Measurements from ENCODE around the gene ZNF497.

Gene ZNF497

DNA sequence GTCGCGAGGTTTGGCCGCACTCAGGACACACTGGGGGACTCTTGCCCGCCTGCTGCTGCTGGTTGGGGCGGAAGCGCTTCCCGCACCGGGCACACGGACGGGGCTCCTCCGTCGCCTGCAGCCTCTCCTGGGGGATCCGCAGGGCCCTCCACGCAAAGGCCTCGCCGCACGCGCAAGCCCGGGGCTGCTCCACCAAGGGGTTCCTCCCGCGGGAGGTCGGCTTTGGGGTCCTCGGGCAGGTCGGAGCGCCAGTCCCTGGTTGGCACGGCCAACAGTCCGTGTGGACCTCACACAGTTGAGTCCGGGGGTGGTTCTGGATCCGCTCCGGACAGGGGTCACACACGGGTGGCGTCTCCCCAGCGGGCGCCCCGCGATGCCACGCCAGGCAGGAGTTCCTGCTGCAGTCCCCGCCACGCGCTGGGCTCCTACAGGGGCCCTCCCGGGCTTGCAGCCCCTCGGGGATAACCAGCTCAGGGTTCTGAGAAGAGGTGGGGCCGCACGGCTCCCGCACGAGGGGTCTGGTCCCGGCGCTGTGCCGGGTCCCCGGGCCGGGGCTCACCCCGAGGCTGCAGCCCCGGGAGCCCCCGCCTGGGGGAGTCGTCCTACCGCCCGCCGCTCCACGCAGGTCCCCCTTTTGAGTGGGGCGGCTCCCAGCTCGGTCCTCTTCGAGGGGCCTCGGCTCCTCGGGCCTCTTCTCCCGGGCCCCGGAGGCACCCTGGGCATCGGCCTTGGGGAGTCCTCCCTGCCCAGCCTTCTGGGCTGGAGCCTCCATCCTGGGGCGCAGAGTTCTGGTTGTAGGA, 6.2 kb upstream of the ZNF497 start:
- no peak overlapping the region for H3K4me3 ChIP-seq (ENCODE audit: low read depth, low read length)

GRCh38 chr19:58367698-58368454, 5.3 kb upstream of the ZNF497 start:
- no peak overlapping the region for H3K4me3 ChIP-seq (ENCODE audit: low read depth, low read length)

GRCh38 chr19:58366585-58367430, 4.3 kb upstream of the ZNF497 start:
- no peak overlapping the region for H3K4me3 ChIP-seq (ENCODE audit: low read depth, low read length)

DNA sequence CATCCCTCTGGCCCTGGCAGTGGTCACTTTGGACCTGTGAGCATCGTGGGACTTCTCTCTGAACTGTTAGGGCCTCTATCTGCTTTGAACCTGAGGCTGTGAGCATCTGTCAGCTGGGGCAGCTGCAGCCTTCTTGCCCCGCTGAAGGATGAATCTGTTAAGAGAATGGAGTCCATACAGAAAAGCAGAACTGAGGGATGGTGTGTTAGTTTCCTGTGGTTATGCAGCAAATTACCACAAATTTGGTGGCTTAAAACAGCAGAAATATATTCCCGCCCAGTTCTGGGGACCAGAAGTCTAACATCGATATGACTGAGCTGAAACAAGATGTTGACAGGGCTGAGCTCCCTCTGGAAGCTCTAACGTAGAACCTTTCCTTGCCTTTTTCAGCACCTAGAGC, 1.6 kb upstream of the ZNF497 start:
- no peak overlapping the region for H3K4me3 ChIP-seq (ENCODE audit: low read depth, low read length)

- H3K4me3 ChIP-seq (ENCODE audit: low read depth, low read length) = peak overlapping the region; percentile 93
Observed at GRCh38 chr19:58361900-58362271, 665 bp downstream of the ZNF497 start.

- H3K4me3 ChIP-seq (ENCODE audit: low read depth, low read length) = no peak overlapping the region
Observed at GRCh38 chr19:58357481-58358145, 4.9 kb downstream of the ZNF497 start.

DNA sequence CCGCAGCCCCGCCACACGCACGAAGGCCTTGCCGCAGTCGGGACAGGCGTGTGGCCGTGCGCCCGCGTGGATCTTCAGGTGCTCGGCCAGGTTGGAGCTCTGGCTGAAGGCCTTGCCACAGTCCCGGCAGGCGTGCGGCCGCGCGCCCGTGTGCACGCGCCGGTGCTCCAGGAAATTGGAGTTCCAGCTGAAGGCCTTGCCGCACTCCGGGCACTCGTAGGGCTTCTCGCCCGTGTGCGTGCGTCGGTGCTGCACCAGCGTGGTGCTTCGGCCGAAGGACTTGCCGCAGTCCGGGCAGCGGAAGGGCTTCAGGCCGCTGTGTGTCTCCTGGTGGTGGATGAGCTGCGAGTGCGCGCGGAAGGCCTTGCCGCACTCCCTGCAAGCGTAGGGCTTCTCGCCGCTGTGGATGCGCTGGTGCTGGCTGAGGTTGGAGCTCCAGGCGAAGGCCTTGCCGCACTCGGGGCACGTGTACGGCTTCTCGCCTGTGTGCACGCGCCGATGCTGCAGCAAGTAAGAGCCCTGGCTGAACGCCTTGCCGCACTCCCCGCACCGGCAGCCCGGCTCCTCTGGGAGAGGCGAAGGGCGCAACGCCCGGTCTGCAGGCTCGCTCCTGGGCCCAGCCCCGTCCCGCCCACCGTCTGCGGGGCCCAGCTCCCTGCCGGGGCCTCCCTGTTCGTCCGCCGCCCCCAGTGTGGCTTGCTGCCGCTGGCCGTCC, 5.6 kb downstream of the ZNF497 start:
- no peak overlapping the region for H3K4me3 ChIP-seq (ENCODE audit: low read depth, low read length)

GRCh38 chr19:58355908-58356765, 6.4 kb downstream of the ZNF497 start:
- no peak overlapping the region for H3K4me3 ChIP-seq (ENCODE audit: low read depth, low read length)

DNA sequence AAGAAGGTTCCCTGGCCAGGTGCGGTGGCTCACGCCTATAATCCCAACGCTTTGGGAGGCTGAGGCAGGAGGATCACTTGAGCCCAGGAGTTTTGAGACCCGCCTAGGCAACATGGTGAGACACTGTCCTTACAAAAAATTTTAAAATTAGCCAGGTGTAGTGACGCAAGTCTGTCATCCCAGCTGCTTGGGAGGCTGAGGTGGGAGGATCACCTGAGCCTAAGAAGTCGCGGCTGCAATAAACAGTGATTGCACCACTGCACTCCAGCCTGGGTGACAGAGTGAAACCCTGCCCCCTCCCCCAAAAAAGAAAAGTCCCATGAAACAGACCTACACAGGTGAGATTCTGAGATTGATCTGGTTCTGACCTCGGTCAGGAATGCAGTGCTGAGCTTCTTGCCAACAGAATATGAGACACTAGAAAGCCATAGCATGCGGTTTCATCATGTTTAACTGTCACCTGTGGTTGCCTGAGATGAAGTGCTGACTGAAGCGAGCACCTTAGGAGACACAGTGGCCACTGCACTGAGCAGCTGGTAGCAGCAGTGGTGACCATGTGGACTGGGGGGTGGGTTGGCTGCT, 7.2 kb downstream of the ZNF497 start:
- no peak overlapping the region for H3K4me3 ChIP-seq (ENCODE audit: low read depth, low read length)

- H3K4me3 ChIP-seq (ENCODE audit: low read depth, low read length) = no peak overlapping the region
Observed at GRCh38 chr19:58354478-58355030, 8.0 kb downstream of the ZNF497 start.

- H3K4me3 ChIP-seq (ENCODE audit: low read depth, low read length) = no peak overlapping the region
Observed at GRCh38 chr19:58353717-58354477, 8.7 kb downstream of the ZNF497 start.

DNA sequence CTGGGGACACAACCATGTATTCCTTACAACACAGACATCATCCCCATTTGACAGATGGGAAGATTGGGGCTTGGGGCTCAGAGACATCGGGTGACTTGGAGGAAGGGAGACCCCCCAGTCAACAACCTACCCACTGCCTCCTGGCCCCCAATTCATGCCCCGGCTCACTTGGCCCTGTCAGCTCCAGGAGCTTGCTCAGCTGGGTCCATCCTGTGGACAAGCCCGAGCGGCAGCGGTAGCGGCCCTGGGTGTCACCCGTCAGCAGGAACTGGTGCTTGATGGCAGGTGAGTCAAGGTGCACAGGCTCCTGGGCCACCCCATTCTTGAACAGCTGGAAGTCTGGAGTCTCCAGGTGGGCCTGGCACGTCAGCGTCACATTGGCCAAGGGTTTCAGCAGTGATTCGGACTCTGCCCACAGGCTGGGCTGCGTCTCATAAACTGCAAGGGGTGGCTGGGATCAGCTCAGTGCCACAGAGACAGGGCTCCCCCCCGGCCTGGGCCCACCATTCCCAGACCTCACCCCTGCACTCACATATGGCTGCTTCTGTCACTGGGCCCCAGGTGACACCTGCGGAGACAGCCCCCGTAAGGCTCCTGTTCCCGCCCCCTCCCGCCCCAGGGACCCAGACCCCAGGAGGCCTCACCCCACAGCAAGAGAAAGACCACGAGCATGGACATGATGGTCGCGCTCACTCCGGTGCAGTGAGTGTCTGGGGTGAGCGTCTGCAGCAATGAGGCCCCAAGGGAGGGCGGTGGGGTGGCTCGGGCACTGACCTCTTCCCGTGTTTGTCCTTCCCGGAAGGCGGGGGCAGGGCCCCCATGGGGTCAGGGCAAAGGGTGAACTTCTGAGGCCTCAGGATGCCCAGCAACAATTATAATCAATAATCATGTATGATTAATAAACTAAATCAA, 9.5 kb downstream of the ZNF497 start, which contains the start of gene A1BG:
A1BG (minus strand) TSS at position 733 of the 912 bp plus-strand sequence; CDS start at position 678, 55 bp downstream.
- H3K4me3 ChIP-seq (ENCODE audit: low read depth, low read length) = no peak within 1 kb of the TSS

DNA sequence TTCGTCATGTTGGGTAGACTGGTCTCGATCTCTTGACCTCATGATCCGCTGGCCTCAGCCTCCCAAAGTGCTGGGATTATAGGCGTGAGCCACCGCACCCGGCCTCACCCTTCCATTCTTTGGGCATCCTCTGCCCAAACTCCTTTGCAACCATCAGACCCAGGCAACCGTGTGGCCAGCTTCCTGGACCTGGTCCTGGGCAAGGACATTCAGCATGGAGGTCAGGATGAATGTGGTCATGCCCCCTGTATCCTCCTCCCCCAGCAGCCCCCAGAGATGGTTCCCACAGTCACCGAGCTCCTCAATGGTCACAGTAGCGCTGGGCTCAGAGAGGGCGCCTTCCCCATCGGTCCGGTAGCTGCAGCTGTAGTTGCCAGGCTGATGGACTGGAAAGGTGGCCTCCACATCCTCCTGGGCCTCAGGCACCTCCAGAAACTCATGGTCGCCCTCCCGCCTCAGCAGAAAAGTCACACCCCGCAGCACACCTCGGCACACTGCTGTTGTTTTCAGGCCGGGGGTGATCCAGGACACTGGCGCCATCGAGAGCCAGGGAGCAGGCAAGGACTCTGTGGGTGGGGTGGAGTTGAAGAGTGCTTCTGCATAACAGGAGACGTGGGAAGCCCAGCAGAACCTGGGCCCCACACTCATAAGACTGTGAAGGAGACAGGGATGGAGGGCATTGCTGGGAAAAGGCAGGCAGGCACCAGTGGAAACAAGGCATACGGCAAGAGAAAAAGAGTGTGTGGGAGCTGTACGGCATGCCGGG, 10.4 kb downstream of the ZNF497 start:
- no peak overlapping the region for H3K4me3 ChIP-seq (ENCODE audit: low read depth, low read length)

GRCh38 chr19:58351558-58351878, 11.0 kb downstream of the ZNF497 start:
- H3K4me3 ChIP-seq (ENCODE audit: low read depth, low read length) = no peak overlapping the region

- H3K4me3 ChIP-seq (ENCODE audit: low read depth, low read length) = no peak overlapping the region
Observed at GRCh38 chr19:58350871-58351557, 11.5 kb downstream of the ZNF497 start.

All from iPS-11a (cell line).